Smooth muscle cell (in vitro differentiated cells): ENCODE data around the gene GNG12. TPM values are rescaled to one million over a fixed set of nuclear protein-coding genes. Genes with fewer than 3 reads are reported as not detected.

Experiments used
- DNase-seq: peaks from one replicate; lab custom pipeline; 2025; ENCODE audit not compliant: unreplicated experiment; lab: John Stamatoyannopoulos, UW
- H2AFZ ChIP-seq: fragments of 200-600 bp; sonication (generic); 2 replicates; pipeline ENCODE4 v1.6.0; 2016; ENCODE audit warnings: antibody characterized with exemption, low read depth, mild to moderate bottlenecking
- H3F3A ChIP-seq: fragments of 200-600 bp; sonication (generic); 2 replicates; pipeline ENCODE4 v1.6.0; 2017; ENCODE audit warnings: antibody characterized with exemption, low read depth
- H3K27ac ChIP-seq: fragments of 200-600 bp; sonication (generic); 2 replicates; pipeline ENCODE4 v1.5.1; 2016; ENCODE audit warnings: low read depth, mild to moderate bottlenecking
- H3K27me3 ChIP-seq: fragments of 200-600 bp; sonication (generic); 2 replicates; pipeline ENCODE4 v1.6.1; 2016; ENCODE audit warnings: low read depth, mild to moderate bottlenecking
- H3K36me3 ChIP-seq: fragments of 200-600 bp; sonication (generic); 2 replicates; pipeline ENCODE4 v1.5.1; 2016; ENCODE audit warnings: low read depth
- H3K4me1 ChIP-seq: fragments of 200-600 bp; sonication (generic); 2 replicates; pipeline ENCODE4 v1.5.1; 2016; ENCODE audit warnings: low read depth
- H3K4me2 ChIP-seq: fragments of 200-600 bp; sonication (generic); 2 replicates; pipeline ENCODE4 v1.6.0; 2016; ENCODE audit warnings: mild to moderate bottlenecking
- H3K4me3 ChIP-seq: fragments of 200-600 bp; sonication (generic); 2 replicates; pipeline ENCODE4 v1.5.1; 2016; ENCODE audit warnings: mild to moderate bottlenecking
- H3K79me2 ChIP-seq: fragments of 200-600 bp; sonication (generic); 2 replicates; pipeline ENCODE4 v1.6.0; 2016; ENCODE audit warnings: low read depth, mild to moderate bottlenecking
- H3K9ac ChIP-seq: fragments of 200-600 bp; sonication (generic); 2 replicates; pipeline ENCODE4 v1.6.0; 2016; ENCODE audit warnings: low read depth
- H3K9me3 ChIP-seq: fragments of 200-600 bp; sonication (generic); replicated peaks from 2 replicates; pipeline ENCODE4 v1.5.1; 2016; ENCODE audit warnings: low read depth
- H4K20me1 ChIP-seq: fragments of 200-600 bp; sonication (generic); 2 replicates; pipeline ENCODE4 v1.6.0; 2016; ENCODE audit warnings: low read depth
- CTCF ChIP-seq: fragments of 200-600 bp; sonication (generic); IDR thresholded peaks from 2 replicates; pipeline ENCODE4 v1.5.1; 2017; ENCODE audit warnings: borderline replicate concordance, mild to moderate bottlenecking, antibody characterized with exemption; ENCODE audit not compliant: insufficient read depth, poor library complexity, severe bottlenecking
- WGBS: methylation state at CpG from one replicate; pipeline ENCODE4 v1.1.7; 2016; ENCODE audit warnings: low lambda C conversion rate; 5-methylcytosine and 5-hydroxymethylcytosine counted together
- polyA plus RNA-seq: library from polyadenylated mRNA; unstranded; fragments of >200 nt; fragmentation: Nextera tagmentation; extraction: Ambion mirVana; gene quantifications from 2 replicates; pipeline ENCODE4 v1.2.1, GENCODE V29; 2016
- total RNA-seq: library from RNA; depleted of rRNA; stranded (reverse); fragments of >200 nt; gene quantifications from 2 replicates; pipeline ENCODE4 v1.2.3, GENCODE V29; 2014

GNG12 gene
- total and polyA plus RNA-seq, 2 experiments from 2014 or later, result 54.6 to 86.6 TPM

- no peak for TF ChIP-seq CTCF
- no peak for DNase-seq
- no peaks in the 10 kb centered on the region for H3K36me3 ChIP-seq
- H3K27ac ChIP-seq, result no peak overlapping the region
- no peak overlapping the region for H3K9ac ChIP-seq
- no peaks in the 10 kb centered on the region for H3K27me3 ChIP-seq
- no peak overlapping the region for H3K4me2 ChIP-seq
- H3K4me3 ChIP-seq, result no peak overlapping the region
- peaks cover 97% of the 10 kb centered on the region for H4K20me1 ChIP-seq
- 95% methylated on average over 6 of the region's 6 CpGs for WGBS
- no peak overlapping the region for H2AFZ ChIP-seq
- no peaks in the 10 kb centered on the region for H3K4me1 ChIP-seq
- H3F3A ChIP-seq, result no peaks in the 10 kb centered on the region
- no peaks in the 10 kb centered on the region for H3K9me3 ChIP-seq
- H3K79me2 ChIP-seq, result peaks cover 63% of the 10 kb centered on the region
Measured at GRCh38 chr1:67816506-67816905, 16.8 kb downstream of the GNG12 start.

GRCh38 chr1:67816095-67816475, 17.2 kb downstream of the GNG12 start:
- TF ChIP-seq CTCF, result no peak
- H3K79me2 ChIP-seq, result peaks cover 60% of the 10 kb centered on the region
- H2AFZ ChIP-seq, result no peak overlapping the region
- H3K9me3 ChIP-seq, result no peaks in the 10 kb centered on the region
- no peak overlapping the region for H3K4me2 ChIP-seq
- H3K27me3 ChIP-seq, result no peaks in the 10 kb centered on the region
- whole genome bisulfite sequencing, result 88% methylated on average over 7 of the region's 7 CpGs
- no peaks in the 10 kb centered on the region for H3K36me3 ChIP-seq
- H4K20me1 ChIP-seq, result peaks cover 97% of the 10 kb centered on the region
- no peak overlapping the region for H3K9ac ChIP-seq
- H3F3A ChIP-seq, result no peaks in the 10 kb centered on the region
- H3K4me1 ChIP-seq, result no peaks in the 10 kb centered on the region
- no peak for DNase-seq
- H3K4me3 ChIP-seq, result no peak overlapping the region
- H3K27ac ChIP-seq, result no peak overlapping the region

- Histone ChIP-seq H3K27ac (no peak overlapping the region), H3K9me3 (no peaks in the 10 kb centered on the region), H2AFZ (no peak overlapping the region), H3K27me3 (no peaks in the 10 kb centered on the region), H3K36me3 (no peaks in the 10 kb centered on the region), H3F3A (no peaks in the 10 kb centered on the region), H3K4me1 (no peaks in the 10 kb centered on the region), H3K4me3 (no peak overlapping the region), H3K9ac (no peak overlapping the region), H3K4me2 (no peak overlapping the region), H3K79me2 (peaks cover 60% of the 10 kb centered on the region), H4K20me1 (peaks cover 97% of the 10 kb centered on the region)
- 90% methylated on average over 17 of the region's 17 CpGs for WGBS
- no peak for DNase-seq
- no peak for TF ChIP-seq CTCF
Measured at GRCh38 chr1:67815303-67816094, 17.8 kb downstream of the GNG12 start.
